ENCODE results near the gene FOLR1.

Gene FOLR1

GRCh38 chr11:72209101-72209500, 17.2 kb downstream of the FOLR1 start:
- no peak for DNase-seq (ENCODE audit: low read depth)
- H3K4me3 ChIP-seq (ENCODE audit: control insufficient read depth, low read depth, low read length): no peak overlapping the region
- TF ChIP-seq CTCF (conservative IDR thresholded peaks at IDR 0.05; ENCODE audit: control insufficient read depth, insufficient read depth, low read depth, low read length): no peak

- H3K4me3 ChIP-seq (ENCODE audit: control insufficient read depth, low read depth, low read length): no peak within 1 kb of the TSS
- no peak for DNase-seq (ENCODE audit: low read depth)
- TF ChIP-seq CTCF (conservative IDR thresholded peaks at IDR 0.05; ENCODE audit: control insufficient read depth, insufficient read depth, low read depth, low read length): no peak
Measured at GRCh38 chr11:72216638-72217037, 24.7 kb downstream of the FOLR1 start, which contains the start of gene FOLR2. Gene FOLR2 (plus strand): TSS chr11:72216794. CDS start chr11:72218585, 1,791 bp downstream.

GRCh38 chr11:72217841-72218240, 25.9 kb downstream of the FOLR1 start:
- no peak overlapping the region for H3K4me3 ChIP-seq (ENCODE audit: control insufficient read depth, low read depth, low read length)
- TF ChIP-seq CTCF (conservative IDR thresholded peaks at IDR 0.05; ENCODE audit: control insufficient read depth, insufficient read depth, low read depth, low read length): no peak
- no peak for DNase-seq (ENCODE audit: low read depth)

GRCh38 chr11:72218251-72218745, 26.4 kb downstream of the FOLR1 start:
- no peak for DNase-seq (ENCODE audit: low read depth)
- no peak for TF ChIP-seq CTCF (conservative IDR thresholded peaks at IDR 0.05; ENCODE audit: control insufficient read depth, insufficient read depth, low read depth, low read length)
- H3K4me3 ChIP-seq (ENCODE audit: control insufficient read depth, low read depth, low read length): no peak overlapping the region

- TF ChIP-seq CTCF (conservative IDR thresholded peaks at IDR 0.05; ENCODE audit: control insufficient read depth, insufficient read depth, low read depth, low read length): no peak
- no peak overlapping the region for H3K4me3 ChIP-seq (ENCODE audit: control insufficient read depth, low read depth, low read length)
- no peak for DNase-seq (ENCODE audit: low read depth)
Measured at GRCh38 chr11:72220696-72221363, 28.9 kb downstream of the FOLR1 start.

- DNase-seq (ENCODE audit: low read depth): no peak
- TF ChIP-seq CTCF (conservative IDR thresholded peaks at IDR 0.05; ENCODE audit: control insufficient read depth, insufficient read depth, low read depth, low read length): no peak
- H3K4me3 ChIP-seq (ENCODE audit: control insufficient read depth, low read depth, low read length): no peak overlapping the region
Measured at GRCh38 chr11:72221386-72222075, 29.6 kb downstream of the FOLR1 start.
